SK-N-SH (cell line): Measurements from ENCODE around the gene CENPE.
"Not testable (repeated sequence)": the region's sequence is repeated elsewhere in the genome, so short reads cannot be mapped to it uniquely, and the experiment has no call there.

ENCODE experiments used
- EP300 ChIP-seq, 2 experiments: IDR thresholded peaks; 2 replicates each; pipeline versions ENCODE4 v1.4.0 to v1.6.1; 2012; ENCODE audit warnings: borderline replicate concordance in 1 of 2, low read depth in 1 of 2, low read length in 1 of 2
- EZH2phosphoT487 ChIP-seq: fragments of 200-600 bp; sonication (generic); IDR thresholded peaks from 2 replicates; pipeline ENCODE4 v1.6.1; 2017; ENCODE audit warnings: low read depth, mixed run types, mild to moderate bottlenecking, antibody characterized with exemption, moderate library complexity, borderline replicate concordance
- FOXM1 ChIP-seq: IDR thresholded peaks from 2 replicates; pipeline ENCODE4 v1.4.0; 2012; ENCODE audit warnings: low read depth, mild to moderate bottlenecking
- GABPA ChIP-seq: IDR thresholded peaks from 2 replicates; pipeline ENCODE4 v1.4.0; 2012; ENCODE audit warnings: low read depth, mild to moderate bottlenecking
- MAX ChIP-seq: IDR thresholded peaks from 2 replicates; pipeline ENCODE4 v1.4.0; 2012; ENCODE audit warnings: low read depth
- POLR2AphosphoS5 ChIP-seq: IDR thresholded peaks from 2 replicates; pipeline ENCODE4 v1.6.1; 2012; ENCODE audit warnings: low read depth, low read length
- RFX5 ChIP-seq: IDR thresholded peaks from 2 replicates; pipeline ENCODE4 v1.6.1; 2012; ENCODE audit warnings: mild to moderate bottlenecking, improper control_type of control experiment, low read length
- TEAD4 ChIP-seq: IDR thresholded peaks from 2 replicates; pipeline ENCODE4 v1.4.0; 2012; ENCODE audit warnings: mild to moderate bottlenecking, borderline replicate concordance; ENCODE audit not compliant: insufficient read depth
- YY1 ChIP-seq: IDR thresholded peaks from 2 replicates; pipeline ENCODE4 v1.4.0; 2012; ENCODE audit warnings: low read depth, mild to moderate bottlenecking
- ZBTB33 ChIP-seq: IDR thresholded peaks from 2 replicates; pipeline ENCODE4 v1.4.0; 2012; ENCODE audit warnings: low read depth, borderline replicate concordance
- TF ChIP-seq, protein P1 (sequence below): fragments of 200-600 bp; sonication (generic); IDR thresholded peaks from 2 replicates; pipeline ENCODE4 v1.6.1; 2017; ENCODE audit warnings: antibody characterized with exemption, mild to moderate bottlenecking, moderate library complexity
- TF ChIP-seq, protein P2 (sequence below): fragments of 150-350 bp; IDR thresholded peaks from 2 replicates; pipeline ENCODE4 v1.6.1; 2016; ENCODE audit warnings: mild to moderate bottlenecking, low read depth, low read length
- TF ChIP-seq, protein P3 (sequence below): IDR thresholded peaks from 2 replicates; pipeline ENCODE4 v1.4.0; 2012; ENCODE audit warnings: low read depth, borderline replicate concordance

- not testable (repeated sequence) for TF ChIP-seq RFX5; ZBTB33; EZH2phosphoT487; POLR2AphosphoS5; MAX; YY1; GABPA; EP300 (IDR thresholded peaks at IDR 0.05; ENCODE audit: borderline replicate concordance in 1 of 2, low read depth in 1 of 2, low read length in 1 of 2); TEAD4; FOXM1
- TF ChIP-seq, protein P1, sequence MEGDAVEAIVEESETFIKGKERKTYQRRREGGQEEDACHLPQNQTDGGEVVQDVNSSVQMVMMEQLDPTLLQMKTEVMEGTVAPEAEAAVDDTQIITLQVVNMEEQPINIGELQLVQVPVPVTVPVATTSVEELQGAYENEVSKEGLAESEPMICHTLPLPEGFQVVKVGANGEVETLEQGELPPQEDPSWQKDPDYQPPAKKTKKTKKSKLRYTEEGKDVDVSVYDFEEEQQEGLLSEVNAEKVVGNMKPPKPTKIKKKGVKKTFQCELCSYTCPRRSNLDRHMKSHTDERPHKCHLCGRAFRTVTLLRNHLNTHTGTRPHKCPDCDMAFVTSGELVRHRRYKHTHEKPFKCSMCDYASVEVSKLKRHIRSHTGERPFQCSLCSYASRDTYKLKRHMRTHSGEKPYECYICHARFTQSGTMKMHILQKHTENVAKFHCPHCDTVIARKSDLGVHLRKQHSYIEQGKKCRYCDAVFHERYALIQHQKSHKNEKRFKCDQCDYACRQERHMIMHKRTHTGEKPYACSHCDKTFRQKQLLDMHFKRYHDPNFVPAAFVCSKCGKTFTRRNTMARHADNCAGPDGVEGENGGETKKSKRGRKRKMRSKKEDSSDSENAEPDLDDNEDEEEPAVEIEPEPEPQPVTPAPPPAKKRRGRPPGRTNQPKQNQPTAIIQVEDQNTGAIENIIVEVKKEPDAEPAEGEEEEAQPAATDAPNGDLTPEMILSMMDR = not testable (repeated sequence)
- TF ChIP-seq, protein P2, sequence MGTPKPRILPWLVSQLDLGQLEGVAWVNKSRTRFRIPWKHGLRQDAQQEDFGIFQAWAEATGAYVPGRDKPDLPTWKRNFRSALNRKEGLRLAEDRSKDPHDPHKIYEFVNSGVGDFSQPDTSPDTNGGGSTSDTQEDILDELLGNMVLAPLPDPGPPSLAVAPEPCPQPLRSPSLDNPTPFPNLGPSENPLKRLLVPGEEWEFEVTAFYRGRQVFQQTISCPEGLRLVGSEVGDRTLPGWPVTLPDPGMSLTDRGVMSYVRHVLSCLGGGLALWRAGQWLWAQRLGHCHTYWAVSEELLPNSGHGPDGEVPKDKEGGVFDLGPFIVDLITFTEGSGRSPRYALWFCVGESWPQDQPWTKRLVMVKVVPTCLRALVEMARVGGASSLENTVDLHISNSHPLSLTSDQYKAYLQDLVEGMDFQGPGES = not testable (repeated sequence)
- TF ChIP-seq, protein P3, sequence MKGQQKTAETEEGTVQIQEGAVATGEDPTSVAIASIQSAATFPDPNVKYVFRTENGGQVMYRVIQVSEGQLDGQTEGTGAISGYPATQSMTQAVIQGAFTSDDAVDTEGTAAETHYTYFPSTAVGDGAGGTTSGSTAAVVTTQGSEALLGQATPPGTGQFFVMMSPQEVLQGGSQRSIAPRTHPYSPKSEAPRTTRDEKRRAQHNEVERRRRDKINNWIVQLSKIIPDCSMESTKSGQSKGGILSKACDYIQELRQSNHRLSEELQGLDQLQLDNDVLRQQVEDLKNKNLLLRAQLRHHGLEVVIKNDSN = not testable (repeated sequence)
These were observed 25.4 kb upstream of the CENPE start for GRCh38 chr4:103223556-103223955.
